G401 (cell line): ENCODE measurements around the gene CYP2U1. TPM values are rescaled to one million over a fixed set of nuclear protein-coding genes. Genes with fewer than 3 reads are reported as not detected.
"Not testable (repeated sequence)": the region's sequence is repeated elsewhere in the genome, so short reads cannot be mapped to it uniquely, and the experiment has no call there.

Experiments
- DNase-seq: peaks from one replicate; pipeline ENCODE4 v3.0.0-alpha.2; 2015; ENCODE audit warnings: low spot score
- in situ Hi-C: cut with HindIII; loops from 2 replicates; pipeline ENCODE4 v1.10.0; 2016; ENCODE audit warnings: low sequenced_read_pairs, mixed read lengths
- total RNA-seq: library from RNA; depleted of rRNA; stranded (reverse); fragments of >200 nt; shearing (Covaris generic); gene quantifications from 2 replicates; pipeline ENCODE4 v1.2.3, GENCODE V29; 2014

CYP2U1 gene
- total RNA-seq, 1 experiment from 2014 or later: 2.7 TPM

- no peak for DNase-seq
- in situ Hi-C loops: no loop called here
Observed at GRCh38 chr4:107915220-107915619, 16.1 kb upstream of the CYP2U1 start.

GRCh38 chr4:107916623-107917022, 14.7 kb upstream of the CYP2U1 start:
- no peak for DNase-seq
- in situ Hi-C loops: no loop called here

GRCh38 chr4:107917500-107917899, 13.8 kb upstream of the CYP2U1 start:
- in situ Hi-C loops: no loop called here
- no peak for DNase-seq

- in situ Hi-C loops: no loop called here
- DNase-seq: no peak
Observed at GRCh38 chr4:107922486-107923473, 8.6 kb upstream of the CYP2U1 start.

GRCh38 chr4:107925713-107926112, 5.6 kb upstream of the CYP2U1 start:
- in situ Hi-C loops, DNase-seq: not testable (repeated sequence)

GRCh38 chr4:107926875-107927274, 4.5 kb upstream of the CYP2U1 start:
- DNase-seq, in situ Hi-C loops: not testable (repeated sequence)

- in situ Hi-C loops: no loop called here
Observed at GRCh38 chr4:107931775-107932321, 499 bp downstream of the CYP2U1 start.

GRCh38 chr4:107935246-107935645, 3.9 kb downstream of the CYP2U1 start:
- in situ Hi-C loops: no loop called here
- no peak for DNase-seq

More at GRCh38 chr4:107931775-107932321, 499 bp downstream of the CYP2U1 start:
- peak; percentile 40 for DNase-seq

GRCh38 chr4:107937040-107937439, 5.7 kb downstream of the CYP2U1 start:
- in situ Hi-C loops: no loop called here
- no peak for DNase-seq

GRCh38 chr4:107939307-107939706, 8.0 kb downstream of the CYP2U1 start:
- in situ Hi-C loops: no loop called here

GRCh38 chr4:107945809-107946208, 14.5 kb downstream of the CYP2U1 start:
- in situ Hi-C loops: no loop called here
- no peak for DNase-seq

More at GRCh38 chr4:107939307-107939706, 8.0 kb downstream of the CYP2U1 start:
- DNase-seq: no peak

- in situ Hi-C loops: no loop called here
- DNase-seq: no peak
Observed at GRCh38 chr4:107950746-107951540, 19.6 kb downstream of the CYP2U1 start.

- in situ Hi-C loops: no loop called here
Observed at GRCh38 chr4:107951551-107951950, 20.2 kb downstream of the CYP2U1 start.

GRCh38 chr4:107956011-107956410, 24.7 kb downstream of the CYP2U1 start:
- no peak for DNase-seq
- in situ Hi-C loops: no loop called here

More at GRCh38 chr4:107951551-107951950, 20.2 kb downstream of the CYP2U1 start:
- no peak for DNase-seq

- in situ Hi-C loops: no loop called here
- DNase-seq: no peak
Observed at GRCh38 chr4:107966903-107967302, 35.6 kb downstream of the CYP2U1 start.

- DNase-seq, in situ Hi-C loops: not testable (repeated sequence)
Observed at GRCh38 chr4:107967519-107967918, 36.2 kb downstream of the CYP2U1 start.

- in situ Hi-C loops: not testable (repeated sequence)
Observed at GRCh38 chr4:107967921-107968320, 36.6 kb downstream of the CYP2U1 start.

GRCh38 chr4:107970063-107970798, 38.9 kb downstream of the CYP2U1 start:
- no peak for DNase-seq
- in situ Hi-C loops: no loop called here

More at GRCh38 chr4:107967921-107968320, 36.6 kb downstream of the CYP2U1 start:
- not testable (repeated sequence) for DNase-seq

GRCh38 chr4:107972605-107973004, 41.3 kb downstream of the CYP2U1 start:
- in situ Hi-C loops: no loop called here

More at GRCh38 chr4:107972605-107973004, 41.3 kb downstream of the CYP2U1 start:
- DNase-seq: no peak
